ENCODE data around the gene IFT22.
"Not testable (repeated sequence)": the region's sequence is repeated elsewhere in the genome, so short reads cannot be mapped to it uniquely, and the experiment has no call there.

IFT22 gene

GRCh38 chr7:101288439-101288838 lies 33.2 kb downstream of the IFT22 start:
- no peak overlapping the region for H3K4me3 ChIP-seq (replicated peaks; ENCODE audit: low read depth, low read length)
- no peak for DNase-seq (ENCODE audit: extremely low read depth, low read depth)
- TF ChIP-seq CTCF (IDR thresholded peaks at IDR 0.05; ENCODE audit: low read depth, low read length, missing control alignments): no peak

GRCh38 chr7:101287032-101287431 lies 34.6 kb downstream of the IFT22 start:
- no peak overlapping the region for H3K4me3 ChIP-seq (replicated peaks; ENCODE audit: low read depth, low read length)
- TF ChIP-seq CTCF (IDR thresholded peaks at IDR 0.05; ENCODE audit: low read depth, low read length, missing control alignments): no peak
- no peak for DNase-seq (ENCODE audit: extremely low read depth, low read depth)

- DNase-seq (ENCODE audit: extremely low read depth, low read depth); H3K4me3 ChIP-seq (replicated peaks; ENCODE audit: low read depth, low read length): not testable (repeated sequence)
Measured at GRCh38 chr7:101285880-101286279, 35.7 kb downstream of the IFT22 start.

DNA sequence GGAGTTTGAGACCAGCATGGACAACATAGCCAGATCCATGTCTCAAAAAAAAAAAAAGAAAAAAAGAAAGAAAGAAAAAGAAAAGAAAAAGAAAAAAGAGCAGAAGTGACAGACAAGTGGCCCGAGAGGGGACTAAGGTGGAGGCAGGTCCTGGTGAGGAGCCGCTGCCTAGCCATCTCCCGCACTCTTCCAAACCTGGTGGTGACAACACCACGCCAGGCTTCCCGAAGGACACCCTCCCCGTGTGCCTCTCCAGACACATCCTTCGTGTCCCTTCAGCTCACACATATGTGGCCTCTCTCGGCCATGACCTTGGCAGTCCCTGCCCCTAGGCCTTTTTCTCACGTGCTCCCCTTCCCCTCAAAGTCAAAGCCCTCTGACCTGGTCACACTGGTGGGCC lies 36.4 kb downstream of the IFT22 start:
- no peak for TF ChIP-seq CTCF (IDR thresholded peaks at IDR 0.05; ENCODE audit: low read depth, low read length, missing control alignments)
- no peak overlapping the region for H3K4me3 ChIP-seq (replicated peaks; ENCODE audit: low read depth, low read length)
- no peak for DNase-seq (ENCODE audit: extremely low read depth, low read depth)

- DNase-seq (ENCODE audit: extremely low read depth, low read depth); H3K4me3 ChIP-seq (replicated peaks; ENCODE audit: low read depth, low read length): not testable (repeated sequence)
Measured at GRCh38 chr7:101280912-101281311, 40.7 kb downstream of the IFT22 start.

DNA sequence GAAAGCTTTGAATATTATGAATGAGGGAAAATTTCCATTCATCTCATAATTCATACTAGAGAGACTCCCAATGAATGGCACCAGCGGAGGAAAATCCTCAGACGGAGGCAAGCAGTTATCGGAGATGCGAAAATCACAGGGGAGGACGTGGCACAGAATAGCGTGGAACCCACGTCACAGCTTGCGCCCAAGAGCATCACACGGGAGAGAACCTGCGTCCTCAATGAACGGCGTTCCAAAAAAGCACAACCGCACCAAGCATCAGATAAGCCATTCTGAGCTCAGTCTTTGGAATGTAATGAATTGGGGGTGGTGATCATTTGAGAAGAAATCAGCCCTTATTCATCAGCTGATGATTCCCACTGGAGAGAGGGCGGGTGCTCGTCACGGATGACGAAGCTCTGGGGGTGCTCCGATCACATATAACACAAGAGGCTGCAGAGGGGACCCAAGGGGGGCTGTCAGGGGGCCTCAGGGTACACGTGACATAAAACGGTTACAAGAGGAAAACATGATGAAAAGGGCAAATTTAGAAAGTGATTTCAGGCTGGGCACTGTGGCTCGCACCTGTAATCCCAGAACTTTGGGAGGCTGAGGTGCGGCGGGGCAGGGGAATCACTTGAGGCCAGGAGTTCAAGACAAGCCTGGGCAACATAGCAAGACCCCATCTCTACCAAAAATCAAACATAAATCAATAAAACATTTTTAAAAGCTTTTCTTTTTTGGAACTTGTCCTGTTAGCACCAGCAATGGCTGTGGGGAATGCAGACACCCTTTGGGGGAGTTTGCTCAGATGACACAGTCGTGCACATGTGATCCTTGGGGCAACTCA lies 42.9 kb downstream of the IFT22 start:
- TF ChIP-seq CTCF (IDR thresholded peaks at IDR 0.05; ENCODE audit: low read depth, low read length, missing control alignments): no peak
- DNase-seq (ENCODE audit: extremely low read depth, low read depth): no peak
- no peak overlapping the region for H3K4me3 ChIP-seq (replicated peaks; ENCODE audit: low read depth, low read length)

- DNase-seq (ENCODE audit: extremely low read depth, low read depth): no peak
- no peak overlapping the region for H3K4me3 ChIP-seq (replicated peaks; ENCODE audit: low read depth, low read length)
- TF ChIP-seq CTCF (IDR thresholded peaks at IDR 0.05; ENCODE audit: low read depth, low read length, missing control alignments): no peak
Measured at GRCh38 chr7:101277155-101277554, 44.5 kb downstream of the IFT22 start.

DNA sequence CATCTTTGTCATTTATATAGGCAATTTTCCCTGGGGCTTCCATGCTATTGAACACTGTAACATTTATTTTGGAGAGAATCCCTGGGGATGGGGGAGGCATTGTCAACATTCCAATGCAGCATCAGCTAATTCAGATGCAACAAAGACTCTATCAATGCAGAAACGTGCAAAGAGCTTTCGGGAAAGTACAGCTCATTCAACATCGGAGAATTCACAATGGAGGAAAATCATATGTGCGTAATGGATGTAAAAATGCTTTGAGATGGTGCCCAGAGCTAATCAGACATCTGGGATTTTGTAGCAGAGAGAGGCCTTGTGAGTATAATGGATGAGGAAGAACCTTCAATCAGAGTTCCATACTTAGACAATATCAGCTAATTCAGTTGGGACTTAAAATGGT lies 48.4 kb downstream of the IFT22 start:
- TF ChIP-seq CTCF (IDR thresholded peaks at IDR 0.05; ENCODE audit: low read depth, low read length, missing control alignments): no peak
- no peak overlapping the region for H3K4me3 ChIP-seq (replicated peaks; ENCODE audit: low read depth, low read length)
- no peak for DNase-seq (ENCODE audit: extremely low read depth, low read depth)
